Caco-2 (cell line): Measurements from ENCODE around the gene GLOD5. TPM values are rescaled to one million over a fixed set of nuclear protein-coding genes. Genes with fewer than 3 reads are reported as not detected.

Experiments used
- BruUV-seq: library from RNA; stranded (reverse); fragments of 400-500 nt; replicated peaks from 2 replicates; lab custom pipeline; 2021; lab: Mats Ljungman, UMichigan
- CTCF ChIA-PET: fragments of 300-600 bp; sonication (Branson Sonifier 250); formaldehyde crosslinking; loops from one replicate; lab custom pipeline; 2022; ENCODE audit warnings: antibody characterized with exemption; lab: Charles Lee
- POLR2A ChIA-PET: fragments of 300-600 bp; sonication (Branson Sonifier 250); formaldehyde crosslinking; loops from one replicate; lab custom pipeline; 2022; ENCODE audit warnings: antibody characterized with exemption; lab: Charles Lee
- DNase-seq, 2 experiments: peaks; one replicate each; pipeline versions ENCODE4 v3.0.0 to v3.0.0-alpha.2; 2020 to 2022
- H3K27me3 ChIP-seq: replicated peaks from 2 replicates; pipeline ENCODE4 v1.6.0; 2011; ENCODE audit warnings: low read length; ENCODE audit not compliant: control insufficient read depth, insufficient read depth
- H3K36me3 ChIP-seq: 2 replicates; pipeline ENCODE4 v1.5.1; 2011; ENCODE audit warnings: low read length; ENCODE audit not compliant: control insufficient read depth, insufficient read depth
- H3K4me1 ChIP-seq: fragments of 250-450 bp; sonication (Bioruptor Pico); 2 replicates; pipeline ENCODE4 v1.5.1; 2020; ENCODE audit warnings: mild to moderate bottlenecking
- H3K4me3 ChIP-seq: 2 replicates; pipeline ENCODE4 v1.5.1; 2011; ENCODE audit warnings: low read depth, mild to moderate bottlenecking, control low read depth, low read length
- H3K9me3 ChIP-seq: fragments of 250-450 bp; sonication (Bioruptor Pico); 2 replicates; pipeline ENCODE4 v1.5.1; 2020; ENCODE audit warnings: mild to moderate bottlenecking, moderate library complexity
- H3K27ac Mint-ChIP-seq: one replicate; pipeline ENCODE4 v1.8.0; 2022; ENCODE audit warnings: mixed read lengths; ENCODE audit not compliant: unreplicated experiment
- H3K27me3 Mint-ChIP-seq: one replicate; pipeline ENCODE4 v1.8.0; 2022; ENCODE audit warnings: mixed read lengths; ENCODE audit not compliant: insufficient read depth, unreplicated experiment
- H3K36me3 Mint-ChIP-seq: one replicate; pipeline ENCODE4 v1.8.0; 2022; ENCODE audit warnings: mild to moderate bottlenecking, mixed read lengths; ENCODE audit not compliant: insufficient read depth, unreplicated experiment
- H3K4me1 Mint-ChIP-seq: one replicate; pipeline ENCODE4 v1.8.0; 2022; ENCODE audit warnings: low read depth, mixed read lengths; ENCODE audit not compliant: unreplicated experiment
- H3K4me3 Mint-ChIP-seq: one replicate; pipeline ENCODE4 v1.8.0; 2022; ENCODE audit warnings: mild to moderate bottlenecking, moderate library complexity, mixed read lengths; ENCODE audit not compliant: unreplicated experiment
- H3K9me3 Mint-ChIP-seq: one replicate; pipeline ENCODE4 v1.8.0; 2022; ENCODE audit warnings: mixed read lengths; ENCODE audit not compliant: unreplicated experiment
- CTCF ChIP-seq, 2 experiments: fragments of 200-600 bp in 1 of 2; IDR thresholded peaks; 1 replicate in 1 of 2; 2 replicates in 1 of 2; pipeline versions ENCODE4 v1.5.1 to v1.8.0; 2011 to 2022; ENCODE audit warnings: antibody characterized with exemption in 1 of 2, control low read depth in 1 of 2, inconsistent platforms in 1 of 2, low read depth in 1 of 2, low read length in 1 of 2, mild to moderate bottlenecking in 1 of 2, moderate library complexity in 1 of 2; ENCODE audit not compliant: insufficient read depth in 1 of 2, severe bottlenecking in 1 of 2, unreplicated experiment in 1 of 2
- intact Hi-C: fragments of 100-400 bp; cut with micrococcal nuclease; formaldehyde crosslinking; loops from one replicate; pipeline ENCODE4 v1.10.0; 2022; ENCODE audit not compliant: unreplicated experiment
- total RNA-seq: library from RNA; stranded (reverse); gene quantifications from 2 replicates; pipeline ENCODE4 v1.2.3, GENCODE V29; 2022

GLOD5 gene
- total RNA-seq, 1 experiment from 2014 or later: not detected

- no peaks in the 10 kb centered on the region for H3K27me3 Mint-ChIP-seq
- CTCF ChIA-PET: no interaction called here
- Histone ChIP-seq H3K4me1 (no peaks in the 10 kb centered on the region), H3K9me3 (no peaks in the 10 kb centered on the region), H3K27me3 (no peaks in the 10 kb centered on the region), H3K36me3 (no peaks in the 10 kb centered on the region), H3K4me3 (no peak overlapping the region)
- no peaks in the 10 kb centered on the region for H3K4me1 Mint-ChIP-seq
- no peaks in the 10 kb centered on the region for H3K9me3 Mint-ChIP-seq
- DNase-seq: no peak
- H3K27ac Mint-ChIP-seq: no peak overlapping the region
- BruUV-seq: no TSS peak
- no peak for TF ChIP-seq CTCF (IDR thresholded peaks at IDR 0.05; ENCODE audit: insufficient read depth in 1 of 2, low read depth in 1 of 2, low read length in 1 of 2, severe bottlenecking in 1 of 2, unreplicated experiment in 1 of 2)
- intact Hi-C loops: no loop called here
- no peak overlapping the region for H3K4me3 Mint-ChIP-seq
- H3K36me3 Mint-ChIP-seq: no peaks in the 10 kb centered on the region
- POLR2A ChIA-PET: no interaction called here
These were observed 21.2 kb downstream of the GLOD5 start for GRCh38 chrX:48782795-48783194.

GRCh38 chrX:48784726-48785125 lies 23.2 kb downstream of the GLOD5 start:
- Mint-ChIP-seq H3K36me3 (peaks cover 6% of the 10 kb centered on the region), H3K4me1 (peaks cover 6% of the 10 kb centered on the region), H3K27me3 (no peaks in the 10 kb centered on the region), H3K4me3 (no peak overlapping the region), H3K27ac (no peak overlapping the region), H3K9me3 (no peaks in the 10 kb centered on the region)
- no peak for TF ChIP-seq CTCF (IDR thresholded peaks at IDR 0.05; ENCODE audit: insufficient read depth in 1 of 2, low read depth in 1 of 2, low read length in 1 of 2, severe bottlenecking in 1 of 2, unreplicated experiment in 1 of 2)
- POLR2A ChIA-PET: no interaction called here
- intact Hi-C loops: no loop called here
- H3K9me3 ChIP-seq: no peaks in the 10 kb centered on the region
- CTCF ChIA-PET: no interaction called here
- no TSS peak for BruUV-seq
- no peaks in the 10 kb centered on the region for H3K4me1 ChIP-seq
- no peak for DNase-seq
- no peaks in the 10 kb centered on the region for H3K27me3 ChIP-seq
- no peak overlapping the region for H3K4me3 ChIP-seq
- no peaks in the 10 kb centered on the region for H3K36me3 ChIP-seq

GRCh38 chrX:48785186-48785539 lies 23.6 kb downstream of the GLOD5 start:
- Mint-ChIP-seq H3K36me3 (peaks cover 6% of the 10 kb centered on the region), H3K9me3 (no peaks in the 10 kb centered on the region), H3K27me3 (no peaks in the 10 kb centered on the region), H3K4me3 (no peak overlapping the region), H3K4me1 (peaks cover 6% of the 10 kb centered on the region), H3K27ac (no peak overlapping the region)
- intact Hi-C loops: no loop called here
- no peak overlapping the region for H3K4me3 ChIP-seq
- POLR2A ChIA-PET: no interaction called here
- H3K9me3 ChIP-seq: no peaks in the 10 kb centered on the region
- CTCF ChIA-PET: no interaction called here
- no peaks in the 10 kb centered on the region for H3K27me3 ChIP-seq
- H3K36me3 ChIP-seq: no peaks in the 10 kb centered on the region
- no peak for DNase-seq
- no peak for TF ChIP-seq CTCF (IDR thresholded peaks at IDR 0.05; ENCODE audit: insufficient read depth in 1 of 2, low read depth in 1 of 2, low read length in 1 of 2, severe bottlenecking in 1 of 2, unreplicated experiment in 1 of 2)
- no TSS peak for BruUV-seq
- no peaks in the 10 kb centered on the region for H3K4me1 ChIP-seq
